Measurements from ENCODE around the gene THSD4. TPM values are rescaled to one million over a fixed set of nuclear protein-coding genes. Genes with fewer than 3 reads are reported as not detected.

The THSD4 gene
- total and polyA plus RNA-seq, 2 of the 8 experiments (the other 6 are each of a cell fraction or from before 2014, with no cell fraction given) = 2.5 to 6.2 TPM

DNA sequence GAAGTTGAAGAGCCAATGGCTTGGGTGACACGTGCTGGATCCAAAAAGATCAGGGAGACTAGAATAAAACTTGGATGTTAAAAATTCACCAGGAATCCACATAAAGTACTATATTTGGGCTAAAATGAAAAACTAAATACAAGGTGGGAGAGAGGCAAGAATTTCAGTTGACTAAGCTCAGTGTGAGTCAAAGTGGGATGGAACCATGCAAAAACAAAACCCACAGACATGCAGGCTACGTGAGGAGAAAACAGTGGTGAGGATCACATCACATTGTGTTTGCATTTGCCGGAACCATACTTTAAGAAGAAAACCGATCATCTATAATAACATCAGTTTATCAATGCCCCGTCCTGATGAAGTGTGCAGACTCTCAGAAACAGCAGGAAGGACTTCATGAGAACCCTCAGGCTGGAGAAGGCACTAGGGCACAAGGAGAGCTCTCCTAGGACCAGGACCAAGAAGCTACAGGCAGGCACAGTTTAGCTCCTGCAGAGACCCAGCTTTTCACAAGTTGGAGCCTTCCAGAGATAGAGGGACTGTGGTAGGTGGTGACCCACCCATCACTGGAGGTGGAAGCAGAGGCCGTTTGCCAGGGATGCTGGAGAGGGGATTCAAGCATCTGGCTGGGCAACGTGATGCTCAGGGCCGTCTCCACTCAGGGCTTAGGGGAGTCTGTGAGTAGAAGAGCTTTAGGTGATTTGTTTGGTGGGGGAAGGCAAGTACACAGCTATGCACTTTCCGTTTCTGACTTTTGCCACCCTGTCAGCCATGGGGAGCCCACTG lies 666.1 kb downstream of the THSD4 start (continued):
- TF ChIP-seq TCF12 (IDR thresholded peaks at IDR 0.05; ENCODE audit: low read depth, low read length) = no peak
- TF ChIP-seq, protein P1, sequence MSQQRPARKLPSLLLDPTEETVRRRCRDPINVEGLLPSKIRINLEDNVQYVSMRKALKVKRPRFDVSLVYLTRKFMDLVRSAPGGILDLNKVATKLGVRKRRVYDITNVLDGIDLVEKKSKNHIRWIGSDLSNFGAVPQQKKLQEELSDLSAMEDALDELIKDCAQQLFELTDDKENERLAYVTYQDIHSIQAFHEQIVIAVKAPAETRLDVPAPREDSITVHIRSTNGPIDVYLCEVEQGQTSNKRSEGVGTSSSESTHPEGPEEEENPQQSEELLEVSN (IDR thresholded peaks at IDR 0.05) = no peak

All from H1 (cell line).